NCI-H345 treated with DMSO at 0.1 percent for 48 hours (cell line): ENCODE data around the gene BCL2.

ENCODE experiments used
- DNase-seq: peaks from one replicate; lab custom pipeline; 2025; ENCODE audit not compliant: unreplicated experiment; lab: John Stamatoyannopoulos, UW

The BCL2 gene

GRCh38 chr18:63146828-63147409, 172.7 kb downstream of the BCL2 start:
- no peak for DNase-seq

- DNase-seq = no peak
These were observed 173.6 kb downstream of the BCL2 start for GRCh38 chr18:63145851-63146555.

GRCh38 chr18:63145166-63145850, 174.3 kb downstream of the BCL2 start:
- no peak for DNase-seq

- no peak for DNase-seq
These were observed 174.8 kb downstream of the BCL2 start for GRCh38 chr18:63144748-63145147.

- DNase-seq = no peak
These were observed 176.2 kb downstream of the BCL2 start for GRCh38 chr18:63143330-63143771.

- DNase-seq = no peak
These were observed 176.9 kb downstream of the BCL2 start for GRCh38 chr18:63142594-63143225.

GRCh38 chr18:63141778-63142176, 177.8 kb downstream of the BCL2 start:
- no peak for DNase-seq

- no peak for DNase-seq
These were observed 178.4 kb downstream of the BCL2 start for GRCh38 chr18:63140997-63141777.

GRCh38 chr18:63140038-63140450, 179.5 kb downstream of the BCL2 start:
- DNase-seq = no peak

- DNase-seq = no peak
These were observed 180.9 kb downstream of the BCL2 start for GRCh38 chr18:63138436-63139340.

- DNase-seq = no peak
These were observed 181.6 kb downstream of the BCL2 start for GRCh38 chr18:63137999-63138435.

- DNase-seq = no peak
These were observed 184.5 kb downstream of the BCL2 start for GRCh38 chr18:63135101-63135500.

- DNase-seq = no peak
These were observed 186.8 kb downstream of the BCL2 start for GRCh38 chr18:63132819-63133200.

- no peak for DNase-seq
These were observed 187.4 kb downstream of the BCL2 start for GRCh38 chr18:63131959-63132818.

- DNase-seq = peak; percentile 17
These were observed 188.2 kb downstream of the BCL2 start for GRCh38 chr18:63131106-63131958.

- no peak for DNase-seq
These were observed 189.4 kb downstream of the BCL2 start for GRCh38 chr18:63130176-63130575.

- no peak for DNase-seq
These were observed 191.2 kb downstream of the BCL2 start for GRCh38 chr18:63128237-63128974.
